GM19468 (cell line): ENCODE measurements around the gene ACAD8.

ENCODE experiments used
- ATAC-seq: cut with Tn5 transposase; IDR thresholded peaks from one replicate; pipeline ENCODE4 v1.9.1; 2021; ENCODE audit warnings: mild to moderate bottlenecking, moderate library complexity, moderate number of reproducible peaks; ENCODE audit not compliant: unreplicated experiment; ENCODE audit errors: extremely low read depth

Gene ACAD8

GRCh38 chr11:134253188-134253993 is at the start of gene ACAD8, which contains the start of gene THYN1:
Gene ACAD8, plus strand, starts transcription at chr11:134253568. Its CDS starts 33 bp downstream, at chr11:134253601.
Gene THYN1, minus strand, starts transcription at chr11:134253352. Its CDS starts 470 bp downstream, at chr11:134252882.
- ATAC-seq = peak; percentile 100

DNA sequence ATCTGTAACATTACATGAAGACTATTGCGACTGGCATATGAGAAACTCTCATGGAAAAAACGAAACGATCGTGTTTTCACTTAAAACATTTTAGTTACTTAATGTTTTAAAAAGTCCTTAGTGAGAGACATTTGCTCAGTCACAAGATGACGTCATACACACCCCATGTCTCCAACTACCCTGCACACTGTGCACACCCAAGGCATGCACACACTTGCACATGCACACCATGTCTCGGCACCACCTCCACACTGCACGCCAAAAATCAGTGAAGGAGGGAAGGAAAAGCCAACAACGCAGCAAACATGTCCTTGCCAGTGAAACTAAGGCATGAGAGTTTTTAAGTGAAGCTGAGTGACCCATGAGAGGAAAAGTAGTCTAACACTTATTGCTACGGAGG is 47.6 kb upstream of the ACAD8 start:
- no peak for ATAC-seq

GRCh38 chr11:134206185-134206584 is 47.2 kb upstream of the ACAD8 start:
- no peak for ATAC-seq

DNA sequence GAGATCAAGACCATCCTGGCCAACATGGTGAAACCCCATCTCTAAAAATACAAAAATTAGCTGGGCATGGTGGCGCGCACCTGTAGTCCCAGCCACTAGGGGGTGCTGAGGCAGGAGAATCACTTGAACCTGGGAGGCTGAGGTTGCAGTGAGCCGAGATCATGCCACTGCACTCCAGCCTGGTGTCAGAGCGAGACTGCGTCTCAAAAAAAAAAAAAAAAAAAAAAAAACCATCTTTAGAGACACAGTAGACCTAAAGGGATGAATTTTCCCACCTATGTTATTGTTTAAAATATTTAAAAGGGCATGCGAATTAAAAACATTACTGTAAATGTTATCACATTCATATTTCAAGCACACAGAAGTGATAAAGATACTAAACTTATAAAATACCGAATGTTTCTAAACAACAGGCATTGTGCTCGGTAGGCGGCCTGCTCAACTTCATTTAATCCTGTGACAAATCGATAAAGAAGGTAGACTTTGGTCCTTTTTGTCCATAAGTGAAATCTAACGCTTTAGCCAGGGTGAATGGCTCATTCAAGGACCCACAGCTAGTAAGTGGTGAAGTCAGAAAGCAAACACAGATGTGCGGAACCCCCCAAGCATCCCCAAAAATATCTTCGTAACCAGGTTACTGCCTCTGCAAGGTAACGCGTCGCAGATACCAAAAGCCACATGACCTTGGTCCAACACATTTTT is 45.7 kb upstream of the ACAD8 start:
- no peak for ATAC-seq

GRCh38 chr11:134215836-134216235 is 37.5 kb upstream of the ACAD8 start:
- ATAC-seq = no peak

DNA sequence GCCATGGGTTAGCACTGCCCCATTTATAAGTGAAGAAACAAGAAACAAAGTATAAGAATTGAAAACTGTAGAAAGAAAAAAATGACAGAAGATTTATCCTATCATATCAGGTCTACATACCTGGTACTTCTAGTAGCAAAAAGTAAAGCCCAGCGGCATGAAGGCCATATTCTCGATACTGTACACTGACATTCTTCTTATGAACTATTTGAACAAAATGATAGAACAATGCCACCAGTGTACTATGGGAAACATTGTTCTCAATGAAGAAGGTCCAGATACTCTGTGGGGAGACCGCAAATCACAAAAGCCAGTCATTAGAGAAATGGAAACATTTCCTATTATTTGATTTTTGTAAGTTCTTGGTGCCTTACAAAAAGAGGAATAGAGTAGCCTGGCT is 36.6 kb upstream of the ACAD8 start:
- ATAC-seq = no peak

GRCh38 chr11:134223121-134223520 is 30.2 kb upstream of the ACAD8 start:
- ATAC-seq = no peak

GRCh38 chr11:134223836-134224709 is 29.3 kb upstream of the ACAD8 start, which contains the start of the genes NCAPD3 and VPS26B:
Gene NCAPD3, minus strand, starts transcription at chr11:134223967. Its CDS starts 41 bp downstream, at chr11:134223926.
Gene VPS26B, plus strand, starts transcription at chr11:134224671. Its CDS starts 452 bp downstream, at chr11:134225123.
- ATAC-seq = peak; percentile 73

- ATAC-seq = peak; percentile 5
These were observed 28.4 kb upstream of the ACAD8 start for GRCh38 chr11:134224710-134225664.

- no peak for ATAC-seq
These were observed 26.5 kb upstream of the ACAD8 start for GRCh38 chr11:134226806-134227325.

DNA sequence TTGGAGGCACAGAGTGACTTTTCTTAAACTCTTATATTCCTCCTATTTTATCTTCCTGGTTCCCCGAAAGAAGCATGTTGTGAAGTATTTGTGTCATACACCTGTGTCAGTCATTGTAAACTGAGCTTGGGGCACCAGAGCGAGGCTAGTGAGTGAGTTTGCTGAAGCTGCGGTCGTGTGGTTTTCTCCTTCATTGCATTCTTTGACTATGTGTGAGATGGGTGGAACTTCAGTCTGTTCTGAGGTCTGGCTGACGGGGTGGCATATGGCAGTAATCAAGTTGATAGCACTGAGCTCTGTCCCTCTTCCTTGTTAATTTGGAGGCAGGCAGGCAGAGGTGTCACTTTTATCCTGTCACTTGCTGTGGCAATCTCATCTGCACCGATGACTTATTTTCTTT is 24.7 kb upstream of the ACAD8 start:
- peak; percentile 27 for ATAC-seq

DNA sequence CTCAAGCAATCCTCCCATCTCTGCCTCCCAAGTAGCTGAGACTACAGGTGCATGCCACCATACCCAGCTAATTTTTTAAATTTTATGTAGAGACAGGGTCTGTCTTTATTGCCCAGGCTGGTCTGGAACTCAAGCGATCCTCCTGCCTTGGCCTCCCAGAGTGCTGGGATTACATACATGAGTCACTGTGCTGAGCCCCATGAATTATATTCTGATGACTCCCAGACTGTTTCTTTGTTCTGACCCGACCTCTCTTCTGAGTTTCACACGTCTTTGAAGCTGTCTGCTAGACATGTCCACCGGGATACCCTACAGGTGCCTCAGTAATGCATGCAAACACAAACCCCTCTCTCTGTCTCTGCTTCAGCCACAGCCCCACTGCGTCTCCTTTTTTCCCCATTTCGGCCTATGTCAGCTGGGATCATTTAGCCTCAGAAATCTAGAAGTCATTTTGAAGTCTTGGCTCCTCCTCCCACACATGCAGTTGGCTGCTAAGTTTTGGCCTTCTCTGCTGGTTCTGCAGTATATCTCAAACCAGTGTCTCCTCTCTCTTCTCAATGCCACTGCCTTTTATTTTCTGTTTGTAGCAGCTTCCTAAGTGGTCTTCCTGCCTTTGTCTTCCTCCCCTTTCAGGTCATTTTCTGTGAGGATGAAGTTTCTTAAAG is 24.1 kb upstream of the ACAD8 start:
- ATAC-seq = no peak

DNA sequence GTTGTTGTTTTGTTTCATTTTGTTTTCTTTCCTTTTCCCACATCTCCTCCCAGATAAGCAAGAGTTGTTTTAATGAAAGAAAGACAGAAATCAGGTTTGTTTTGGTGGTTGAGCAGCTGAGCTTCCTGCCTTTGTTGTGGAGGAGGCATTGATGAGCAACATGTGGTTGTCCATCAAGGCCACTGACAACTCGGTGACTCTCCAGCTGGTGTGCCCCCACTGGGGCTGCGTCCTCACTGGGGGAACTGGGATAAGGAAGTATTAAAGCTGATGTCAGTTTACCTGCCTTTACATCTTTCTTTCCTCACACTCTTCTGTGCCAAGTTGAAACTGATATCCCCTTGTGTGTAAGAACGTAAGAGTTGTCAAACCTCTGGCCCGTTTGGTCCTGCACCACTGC is 23.0 kb upstream of the ACAD8 start:
- no peak for ATAC-seq

- ATAC-seq = no peak
These were observed 21.3 kb upstream of the ACAD8 start for GRCh38 chr11:134231958-134232659.

- ATAC-seq = no peak
These were observed 19.6 kb upstream of the ACAD8 start for GRCh38 chr11:134233729-134234179.

DNA sequence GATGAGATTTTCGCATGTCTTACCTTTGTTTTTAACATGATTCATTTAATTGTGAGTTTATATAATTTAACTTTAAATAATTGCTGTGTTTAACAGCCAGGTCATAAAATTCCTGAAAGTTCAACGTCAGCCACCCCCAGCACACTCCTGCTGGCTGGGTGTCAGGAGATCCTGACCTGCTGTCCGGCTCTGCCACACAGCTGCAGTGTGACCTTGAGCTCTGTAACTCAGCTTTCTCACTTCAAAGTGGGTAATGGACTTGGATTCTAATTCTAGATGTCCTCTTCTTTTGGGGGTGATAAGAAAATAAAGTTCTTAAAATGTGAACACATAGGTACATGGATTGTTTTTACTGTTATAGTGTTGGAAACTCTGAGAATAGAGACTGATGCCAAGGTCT is 18.0 kb upstream of the ACAD8 start:
- no peak for ATAC-seq

DNA sequence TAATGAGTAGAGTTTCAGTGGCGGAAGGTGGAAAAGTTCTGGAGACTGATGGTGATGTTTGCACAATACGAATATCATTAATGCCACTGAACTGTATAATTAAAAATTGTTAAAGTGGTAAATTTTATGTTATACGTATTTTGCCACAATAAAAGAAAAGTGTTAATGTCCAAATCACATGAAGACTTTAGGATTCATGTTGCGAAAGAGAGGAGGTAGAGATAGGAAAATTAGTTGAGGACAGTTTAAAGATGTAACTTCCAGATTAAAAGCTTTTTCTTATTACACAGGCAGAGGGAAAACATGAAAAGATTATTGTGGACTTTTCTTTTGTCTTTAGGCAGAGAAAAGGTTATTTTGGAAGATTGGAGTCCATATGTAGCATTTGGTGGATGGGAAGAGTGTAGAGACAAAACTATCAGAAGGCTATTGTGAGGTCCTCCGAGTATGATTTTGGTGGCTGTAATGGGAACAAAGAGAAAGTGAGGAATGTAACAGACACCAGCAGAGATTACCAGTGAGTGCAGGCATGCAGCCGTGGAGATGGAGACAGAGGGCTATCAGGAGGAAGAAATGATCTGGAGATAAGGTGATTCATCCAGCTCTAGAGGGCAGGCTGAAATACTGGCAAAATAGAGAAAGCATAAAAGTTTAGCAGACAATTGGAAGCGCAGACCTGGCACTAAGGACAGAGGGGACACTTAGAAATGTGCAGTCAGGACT is 16.4 kb upstream of the ACAD8 start:
- no peak for ATAC-seq
